Activated CD4-positive, alpha-beta memory T cell treated with anti-CD3 and anti-CD28 coated beads, Interleukin-2, amount 10 ng/mL, durations not matched to agents 7 days and 5 days (primary cell): ENCODE data around the gene RPP40. TPM values are rescaled to one million over a fixed set of nuclear protein-coding genes. Genes with fewer than 3 reads are reported as not detected.
"Not testable (repeated sequence)": the region's sequence is repeated elsewhere in the genome, so short reads cannot be mapped to it uniquely, and the experiment has no call there.

Experiments used
- CTCF ChIA-PET: fragments of 350-600 bp; sonication (Branson Sonifier 250); formaldehyde crosslinking; loops from one replicate; lab custom pipeline; 2021; ENCODE audit warnings: antibody characterized with exemption, inconsistent platforms; lab: Charles Lee
- POLR2A ChIA-PET: fragments of 350-600 bp; sonication (Branson Sonifier 250); formaldehyde crosslinking; loops from one replicate; lab custom pipeline; 2021; ENCODE audit warnings: antibody characterized with exemption; lab: Charles Lee
- DNase-seq: peaks from one replicate; pipeline ENCODE4 v3.0.0-alpha.2; 2020
- H3K27ac Mint-ChIP-seq: one replicate; pipeline ENCODE4 v1.8.0; 2021; ENCODE audit warnings: mild to moderate bottlenecking, mixed read lengths
- H3K27me3 Mint-ChIP-seq: one replicate; pipeline ENCODE4 v1.8.0; 2021; ENCODE audit warnings: mixed read lengths
- H3K36me3 Mint-ChIP-seq: one replicate; pipeline ENCODE4 v1.8.0; 2021; ENCODE audit warnings: low read depth, mixed read lengths
- H3K4me1 Mint-ChIP-seq: one replicate; pipeline ENCODE4 v1.8.0; 2021; ENCODE audit warnings: mixed read lengths
- H3K4me3 Mint-ChIP-seq: one replicate; pipeline ENCODE4 v1.8.0; 2021; ENCODE audit warnings: mild to moderate bottlenecking, mixed read lengths
- H3K9me3 Mint-ChIP-seq: one replicate; pipeline ENCODE4 v1.8.0; 2021; ENCODE audit warnings: mixed read lengths
- total RNA-seq, 2 experiments: library from RNA; stranded (reverse); gene quantifications; one replicate each; pipeline ENCODE4 v1.2.3, GENCODE V29; 2021

Gene RPP40
- total RNA-seq, 2 experiments from 2014 or later: 2.1 to 3.4 TPM

- POLR2A ChIA-PET, H3K4me1 Mint-ChIP-seq, DNase-seq, H3K4me3 Mint-ChIP-seq, H3K27ac Mint-ChIP-seq, H3K36me3 Mint-ChIP-seq, H3K27me3 Mint-ChIP-seq, H3K9me3 Mint-ChIP-seq: not testable (repeated sequence)
- CTCF ChIA-PET: interaction anchor here (1.3 kb wide), 1 partner anchor 29 kb away, joined by 4 read pairs; the partner anchor contains the start of gene RPP40
Observed at GRCh38 chr6:5032706-5033105, 28.9 kb upstream of the RPP40 start.

GRCh38 chr6:5031150-5031549 is 27.3 kb upstream of the RPP40 start:
- Mint-ChIP-seq H3K4me1 (peaks cover 9% of the 10 kb centered on the region), H3K27me3 (peaks cover 6% of the 10 kb centered on the region), H3K27ac (no peak overlapping the region), H3K9me3 (no peaks in the 10 kb centered on the region), H3K36me3 (no peaks in the 10 kb centered on the region), H3K4me3 (no peak overlapping the region)
- ChIA-PET CTCF (interaction anchor here (0.6 to 2.9 kb wide), 11 partner anchors 8 to 1759 kb away, joined by 3 to 16 read pairs (median 4); partner anchors contain the start of gene RPP40), POLR2A (no interaction called here)
- no peak for DNase-seq

GRCh38 chr6:5030596-5031136 is 26.8 kb upstream of the RPP40 start:
- Mint-ChIP-seq H3K27me3 (peaks cover 6% of the 10 kb centered on the region), H3K9me3 (no peaks in the 10 kb centered on the region), H3K27ac (no peak overlapping the region), H3K4me3 (no peak overlapping the region), H3K36me3 (no peaks in the 10 kb centered on the region), H3K4me1 (peaks cover 9% of the 10 kb centered on the region)
- peak; percentile 79 for DNase-seq
- ChIA-PET POLR2A (no interaction called here), CTCF (interaction anchor here (0.6 to 2.9 kb wide), 10 partner anchors 8 to 1758 kb away, joined by 3 to 16 read pairs (median 4); partner anchors contain the start of gene RPP40)

- Mint-ChIP-seq H3K4me1 (peaks cover 9% of the 10 kb centered on the region), H3K4me3 (no peak overlapping the region), H3K9me3 (no peaks in the 10 kb centered on the region), H3K27ac (no peak overlapping the region), H3K27me3 (peaks cover 7% of the 10 kb centered on the region), H3K36me3 (no peaks in the 10 kb centered on the region)
- POLR2A ChIA-PET: no interaction called here
- CTCF ChIA-PET: interaction anchor here (1.6 to 2.9 kb wide), 3 partner anchors 8 to 11 kb away, joined by 4 to 16 read pairs (median 9); no protein-coding TSS in a partner anchor
- DNase-seq: no peak
Observed at GRCh38 chr6:5029609-5030008, 25.8 kb upstream of the RPP40 start.

GRCh38 chr6:5028921-5029320 is 25.1 kb upstream of the RPP40 start:
- CTCF ChIA-PET: interaction anchor here (2.9 kb wide), 1 partner anchor 7 kb away, joined by 16 read pairs; no protein-coding TSS in a partner anchor
- POLR2A ChIA-PET: no interaction called here
- Mint-ChIP-seq H3K4me3 (no peak overlapping the region), H3K36me3 (no peaks in the 10 kb centered on the region), H3K9me3 (no peaks in the 10 kb centered on the region), H3K27me3 (peaks cover 5% of the 10 kb centered on the region), H3K4me1 (peaks cover 9% of the 10 kb centered on the region), H3K27ac (no peak overlapping the region)
- DNase-seq: no peak

- Mint-ChIP-seq H3K27ac (no peak overlapping the region), H3K36me3 (no peaks in the 10 kb centered on the region), H3K27me3 (peaks cover 5% of the 10 kb centered on the region), H3K9me3 (no peaks in the 10 kb centered on the region), H3K4me1 (peaks cover 9% of the 10 kb centered on the region), H3K4me3 (no peak overlapping the region)
- CTCF ChIA-PET: no interaction called here
- POLR2A ChIA-PET: no interaction called here
- no peak for DNase-seq
Observed at GRCh38 chr6:5028301-5028700, 24.5 kb upstream of the RPP40 start.

- no peaks in the 10 kb centered on the region for H3K36me3 Mint-ChIP-seq
- ChIA-PET CTCF (no interaction called here), POLR2A (no interaction called here)
- H3K4me1 Mint-ChIP-seq: peaks cover 9% of the 10 kb centered on the region
- H3K27me3 Mint-ChIP-seq: peaks cover 5% of the 10 kb centered on the region
- H3K9me3 Mint-ChIP-seq: peaks cover 3% of the 10 kb centered on the region
- DNase-seq: no peak
- H3K4me3 Mint-ChIP-seq: peak overlapping the region; percentile 43
- H3K27ac Mint-ChIP-seq: no peak overlapping the region
Observed at GRCh38 chr6:5025911-5026819, 22.3 kb upstream of the RPP40 start.

- Mint-ChIP-seq H3K9me3 (peaks cover 3% of the 10 kb centered on the region), H3K27me3 (peaks cover 10% of the 10 kb centered on the region), H3K27ac (no peak overlapping the region), H3K36me3 (no peaks in the 10 kb centered on the region), H3K4me1 (peaks cover 3% of the 10 kb centered on the region), H3K4me3 (no peak overlapping the region)
- ChIA-PET POLR2A (no interaction called here), CTCF (no interaction called here)
- DNase-seq: no peak
Observed at GRCh38 chr6:5023923-5024322, 20.1 kb upstream of the RPP40 start.

- Mint-ChIP-seq H3K27me3 (peaks cover 12% of the 10 kb centered on the region), H3K27ac (no peak overlapping the region), H3K4me1 (no peaks in the 10 kb centered on the region), H3K4me3 (no peak overlapping the region), H3K36me3 (peaks cover 2% of the 10 kb centered on the region), H3K9me3 (peaks cover 17% of the 10 kb centered on the region)
- CTCF ChIA-PET: interaction anchor here (1.0 to 3.6 kb wide), 2 partner anchors 10 to 17 kb away, joined by 4 to 16 read pairs; no protein-coding TSS in a partner anchor
- DNase-seq: no peak
- POLR2A ChIA-PET: no interaction called here
Observed at GRCh38 chr6:5020142-5020541, 16.3 kb upstream of the RPP40 start.

- no peak overlapping the region for H3K27ac Mint-ChIP-seq
- peaks cover 2% of the 10 kb centered on the region for H3K36me3 Mint-ChIP-seq
- DNase-seq: no peak
- no peak overlapping the region for H3K4me3 Mint-ChIP-seq
- ChIA-PET POLR2A (no interaction called here), CTCF (interaction anchor here (2.6 kb wide), 1 partner anchor 10 kb away, joined by 10 read pairs; the partner anchor contains the start of gene RPP40)
- peaks cover 12% of the 10 kb centered on the region for H3K27me3 Mint-ChIP-seq
- H3K4me1 Mint-ChIP-seq: no peaks in the 10 kb centered on the region
- peaks cover 20% of the 10 kb centered on the region for H3K9me3 Mint-ChIP-seq
Observed at GRCh38 chr6:5014072-5014561, 10.3 kb upstream of the RPP40 start.

- no peak for DNase-seq
- Mint-ChIP-seq H3K27ac (no peak overlapping the region), H3K27me3 (peaks cover 6% of the 10 kb centered on the region), H3K4me3 (no peak overlapping the region), H3K36me3 (peaks cover 2% of the 10 kb centered on the region), H3K4me1 (no peaks in the 10 kb centered on the region), H3K9me3 (peaks cover 16% of the 10 kb centered on the region)
- CTCF ChIA-PET: interaction anchor here (2.6 kb wide), 1 partner anchor 8 kb away, joined by 10 read pairs; the partner anchor contains the start of gene RPP40
- POLR2A ChIA-PET: no interaction called here
Observed at GRCh38 chr6:5012519-5012918, 8.7 kb upstream of the RPP40 start.

GRCh38 chr6:5011346-5011745 is 7.5 kb upstream of the RPP40 start:
- ChIA-PET POLR2A (no interaction called here), CTCF (no interaction called here)
- peaks cover 10% of the 10 kb centered on the region for H3K9me3 Mint-ChIP-seq
- H3K36me3 Mint-ChIP-seq: no peaks in the 10 kb centered on the region
- DNase-seq: no peak
- no peaks in the 10 kb centered on the region for H3K4me1 Mint-ChIP-seq
- H3K27ac Mint-ChIP-seq: no peak overlapping the region
- no peak overlapping the region for H3K4me3 Mint-ChIP-seq
- H3K27me3 Mint-ChIP-seq: peaks cover 3% of the 10 kb centered on the region

GRCh38 chr6:5007531-5007930 is 3.7 kb upstream of the RPP40 start:
- POLR2A ChIA-PET: no interaction called here
- CTCF ChIA-PET: no interaction called here

More at GRCh38 chr6:5007531-5007930, 3.7 kb upstream of the RPP40 start:
- H3K4me1 Mint-ChIP-seq: peaks cover 15% of the 10 kb centered on the region
- no peak overlapping the region for H3K27ac Mint-ChIP-seq
- DNase-seq: no peak
- H3K4me3 Mint-ChIP-seq: no peak overlapping the region
- H3K9me3 Mint-ChIP-seq: no peaks in the 10 kb centered on the region
- no peaks in the 10 kb centered on the region for H3K36me3 Mint-ChIP-seq
- H3K27me3 Mint-ChIP-seq: peaks cover 3% of the 10 kb centered on the region
